ENCODE data around the gene AXDND1. TPM values are rescaled to one million over a fixed set of nuclear protein-coding genes. Genes with fewer than 3 reads are reported as not detected.

AXDND1 gene
- total and polyA plus RNA-seq, 2 of the 8 experiments (the other 6 are each of a cell fraction or from before 2014, with no cell fraction given): 0.61 TPM; not detected in 1

- H4K8ac ChIP-seq (ENCODE audit: extremely low read depth, insufficient read depth, low read length): no peak overlapping the region
- H3K23me2 ChIP-seq (ENCODE audit: low read depth, low read length): no peaks in the 10 kb centered on the region
- H3K4me3 ChIP-seq (ENCODE audit: extremely low read depth in 1 of 4, insufficient read depth in 2 of 4, low read depth in 3 of 4, low read length in 4 of 4): no peak overlapping the region
- H3K14ac ChIP-seq (ENCODE audit: insufficient read length): no peak overlapping the region
- H3K4me2 ChIP-seq (ENCODE audit: insufficient read depth in 1 of 2, low read depth in 2 of 2, low read length in 2 of 2): no peak overlapping the region
- no peak overlapping the region for H3K23ac ChIP-seq (ENCODE audit: insufficient read length)
- H4K91ac ChIP-seq (replicated peaks; ENCODE audit: insufficient read length, low read length): no peak overlapping the region
- H3K79me1 ChIP-seq (ENCODE audit: low read depth, low read length): no peaks in the 10 kb centered on the region
- H3K4ac ChIP-seq (replicated peaks; ENCODE audit: insufficient read length, low read depth, low read length): no peak overlapping the region
- H2AFZ ChIP-seq (ENCODE audit: low read length): no peak overlapping the region
- H3K56ac ChIP-seq (replicated peaks; ENCODE audit: insufficient read length, low read depth, low read length): no peak overlapping the region
- no peak for DNase-seq (ENCODE audit: low read depth in 1 of 2, low spot score in 2 of 2)
- POLR2A ChIA-PET (ENCODE audit: partially characterized antibody): no interaction called here
- H3K9ac ChIP-seq (replicated peaks in 1 of 4; ENCODE audit: extremely low read depth in 1 of 4, low read depth in 3 of 4, low read length in 3 of 4): no peak overlapping the region
- H2BK20ac ChIP-seq (ENCODE audit: low read length): no peak overlapping the region
- no peak overlapping the region for H3K27ac ChIP-seq (ENCODE audit: low read depth, low read length)
- H3K18ac ChIP-seq (ENCODE audit: extremely low read depth, low read length): no peak overlapping the region
- H2BK120ac ChIP-seq (replicated peaks; ENCODE audit: low read depth, low read length): no peak overlapping the region
- H3K9me3 ChIP-seq (ENCODE audit: insufficient read depth in 2 of 2, low read depth in 1 of 2, low read length in 1 of 2): no peaks in the 10 kb centered on the region
- H4K5ac ChIP-seq (ENCODE audit: insufficient read length, low read depth, low read length): no peak overlapping the region
- no peak overlapping the region for H2BK5ac ChIP-seq (ENCODE audit: low read depth, low read length)
- no peak overlapping the region for H2BK15ac ChIP-seq (ENCODE audit: low read length)
- H3K4me1 ChIP-seq (replicated peaks in 1 of 4; ENCODE audit: control insufficient read depth in 3 of 4, insufficient read depth in 4 of 4, low read length in 3 of 4): no peaks in the 10 kb centered on the region
- no peaks in the 10 kb centered on the region for H3K27me3 ChIP-seq (replicated peaks in 1 of 4; ENCODE audit: control insufficient read depth in 3 of 4, extremely low read depth in 1 of 4, insufficient read depth in 3 of 4, low read length in 3 of 4)
- no peaks in the 10 kb centered on the region for H3K36me3 ChIP-seq (ENCODE audit: control insufficient read depth in 2 of 4, insufficient read depth in 4 of 4, low read length in 3 of 4)
- peak; percentile 32 for FAIRE-seq
- no peaks in the 10 kb centered on the region for H3K79me2 ChIP-seq (ENCODE audit: control insufficient read depth in 1 of 2, insufficient read depth in 2 of 2, low read length in 2 of 2)
- H4K20me1 ChIP-seq (replicated peaks in 1 of 2; ENCODE audit: control insufficient read depth in 1 of 2, insufficient read depth in 2 of 2, low read length in 2 of 2): no peaks in the 10 kb centered on the region
- no peak overlapping the region for H2BK12ac ChIP-seq (ENCODE audit: low read depth, low read length)
- CTCF ChIA-PET (ENCODE audit: partially characterized antibody): interaction anchor here (0.6 to 2.1 kb wide), 12 partner anchors 9 to 348 kb away, joined by 3 to 6 read pairs (median 3); no protein-coding TSS in a partner anchor
- no peak overlapping the region for H2AK5ac ChIP-seq (ENCODE audit: low read depth, low read length)
- no peak for TF ChIP-seq RBBP5 (IDR thresholded peaks at IDR 0.05; ENCODE audit: borderline replicate concordance, low read depth, low read length)
These were observed 234.0 kb downstream of the AXDND1 start for GRCh38 chr1:179599623-179600249.
